ENCODE results near the gene IMPA2. TPM values are rescaled to one million over a fixed set of nuclear protein-coding genes. Genes with fewer than 3 reads are reported as not detected.

The IMPA2 gene
- total and polyA plus RNA-seq, 8 donors = 61.0 to 263 (median 78.6) TPM

- Histone ChIP-seq H3K36me3 (peaks cover 0 to 28% (median 22%) of the 10 kb centered on the region in 4 donors), H3K27ac (peak overlapping the region; percentile 2 to 88 (median 52)), H3K4me3 (no peak overlapping the region), H3K9me3 (no peaks in the 10 kb centered on the region), H3K4me1 (peaks cover 48 to 81% (median 70%) of the 10 kb centered on the region in 4 donors), H3K27me3 (no peaks in the 10 kb centered on the region)
- WGBS, 5 donors = 65 to 80% (median 76%) methylated on average over 9 of the region's 9 CpGs
- intact Hi-C loops (cut with DNase I; ENCODE audit: low total_unique reads) = no loop called here
- DNase-seq = no peak
- no peak for TF ChIP-seq CTCF (IDR thresholded peaks at IDR 0.05)
- no peak for TF ChIP-seq POLR2AphosphoS5 (IDR thresholded peaks at IDR 0.05)
- TF ChIP-seq EP300 (IDR thresholded peaks at IDR 0.05) = no peak
- no peak for TF ChIP-seq POLR2A (IDR thresholded peaks at IDR 0.05)
These were observed 16.2 kb downstream of the IMPA2 start for GRCh38 chr18:11997466-11997865.

- no peaks in the 10 kb centered on the region for H3K9me3 ChIP-seq
- DNase-seq = peak in 1 of 2 donors; percentile 58
- H3K4me1 ChIP-seq = peaks cover 48 to 81% (median 68%) of the 10 kb centered on the region in 4 donors
- no peaks in the 10 kb centered on the region for H3K27me3 ChIP-seq
- intact Hi-C loops (cut with DNase I; ENCODE audit: low total_unique reads) = no loop called here
- peaks cover 0 to 28% (median 23%) of the 10 kb centered on the region in 4 donors for H3K36me3 ChIP-seq
- peak overlapping the region; percentile 2 to 88 (median 52) for H3K27ac ChIP-seq
- TF ChIP-seq CTCF (IDR thresholded peaks at IDR 0.05) (no peak), POLR2AphosphoS5 (IDR thresholded peaks at IDR 0.05) (no peak), EP300 (IDR thresholded peaks at IDR 0.05) (no peak), POLR2A (IDR thresholded peaks at IDR 0.05) (no peak)
- no peak overlapping the region for H3K4me3 ChIP-seq
- WGBS, 5 donors = 24 to 42% (median 30%) methylated on average over 5 of the region's 5 CpGs
These were observed 16.9 kb downstream of the IMPA2 start for GRCh38 chr18:11998193-11998592.

GRCh38 chr18:11999429-11999828 lies 18.1 kb downstream of the IMPA2 start:
- Histone ChIP-seq H3K9me3 (no peaks in the 10 kb centered on the region), H3K4me3 (no peak overlapping the region), H3K4me1 (peaks cover 43 to 74% (median 59%) of the 10 kb centered on the region in 4 donors), H3K36me3 (peaks cover 0 to 28% (median 23%) of the 10 kb centered on the region in 4 donors), H3K27me3 (no peaks in the 10 kb centered on the region), H3K27ac (peak overlapping the region; percentile 65 to 88 (median 80))
- intact Hi-C loops (cut with DNase I; ENCODE audit: low total_unique reads) = no loop called here
- DNase-seq = peak in 1 of 2 donors; percentile 27
- WGBS, 5 donors = 47 to 87% (median 53%) methylated on average over 7 of the region's 7 CpGs
- TF ChIP-seq CTCF (IDR thresholded peaks at IDR 0.05) = no peak
- no peak for TF ChIP-seq POLR2A (IDR thresholded peaks at IDR 0.05)
- TF ChIP-seq EP300 (IDR thresholded peaks at IDR 0.05) = no peak
- TF ChIP-seq POLR2AphosphoS5 (IDR thresholded peaks at IDR 0.05) = no peak

GRCh38 chr18:12000072-12000659 lies 18.9 kb downstream of the IMPA2 start:
- TF ChIP-seq CTCF (IDR thresholded peaks at IDR 0.05) = no peak
- TF ChIP-seq EP300 (IDR thresholded peaks at IDR 0.05) = no peak
- TF ChIP-seq POLR2A (IDR thresholded peaks at IDR 0.05) = no peak
- peak in 1 of 3 donors; percentile 46 for TF ChIP-seq POLR2AphosphoS5 (IDR thresholded peaks at IDR 0.05)
- H3K27ac ChIP-seq = peak overlapping the region; percentile 72 to 89 (median 85)
- DNase-seq = peak in 1 of 2 donors; percentile 83
- no peak overlapping the region for H3K4me3 ChIP-seq
- H3K4me1 ChIP-seq = peaks cover 44 to 74% (median 59%) of the 10 kb centered on the region in 4 donors
- no peaks in the 10 kb centered on the region for H3K27me3 ChIP-seq
- no peaks in the 10 kb centered on the region for H3K9me3 ChIP-seq
- H3K36me3 ChIP-seq = peaks cover 0 to 35% (median 23%) of the 10 kb centered on the region in 4 donors
- 36 to 65% (median 39%) methylated on average over 5 of the region's 5 CpGs for WGBS, 5 donors
- intact Hi-C loops (cut with DNase I; ENCODE audit: low total_unique reads) = no loop called here
